Loucy (cell line): ENCODE measurements around the gene NDST3.

Experiments used
- EZH2phosphoT487 ChIP-seq: fragments of 200-600 bp; IDR thresholded peaks from 2 replicates; pipeline ENCODE4 v1.6.1; 2018; ENCODE audit warnings: antibody characterized with exemption, mild to moderate bottlenecking, moderate library complexity, borderline replicate concordance
- TF ChIP-seq, protein P1 (sequence below): fragments of 200-600 bp; sonication (generic); conservative IDR thresholded peaks from 2 replicates; pipeline ENCODE4 v1.5.1; 2014; ENCODE audit warnings: mild to moderate bottlenecking, antibody characterized with exemption, low read length

DNA sequence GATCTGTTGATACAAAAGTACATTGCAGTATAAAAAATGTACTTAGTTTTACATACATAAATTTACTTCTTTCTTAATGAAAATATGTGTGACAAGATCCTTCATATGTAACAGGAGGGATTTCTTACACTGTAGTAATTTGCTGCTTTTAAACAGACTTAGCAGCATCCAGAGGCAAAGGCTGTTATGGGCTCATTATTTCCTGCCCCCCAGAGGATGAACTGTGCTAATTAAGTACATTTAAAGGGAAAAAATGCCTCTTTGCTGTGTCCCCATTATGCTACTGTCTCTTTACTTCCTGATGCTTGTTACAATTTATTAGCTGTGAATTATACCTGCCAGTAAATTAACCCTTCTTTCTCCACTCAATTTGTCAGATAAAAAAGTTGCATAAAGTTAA lies 47.1 kb downstream of the NDST3 start:
- TF ChIP-seq, protein P1, sequence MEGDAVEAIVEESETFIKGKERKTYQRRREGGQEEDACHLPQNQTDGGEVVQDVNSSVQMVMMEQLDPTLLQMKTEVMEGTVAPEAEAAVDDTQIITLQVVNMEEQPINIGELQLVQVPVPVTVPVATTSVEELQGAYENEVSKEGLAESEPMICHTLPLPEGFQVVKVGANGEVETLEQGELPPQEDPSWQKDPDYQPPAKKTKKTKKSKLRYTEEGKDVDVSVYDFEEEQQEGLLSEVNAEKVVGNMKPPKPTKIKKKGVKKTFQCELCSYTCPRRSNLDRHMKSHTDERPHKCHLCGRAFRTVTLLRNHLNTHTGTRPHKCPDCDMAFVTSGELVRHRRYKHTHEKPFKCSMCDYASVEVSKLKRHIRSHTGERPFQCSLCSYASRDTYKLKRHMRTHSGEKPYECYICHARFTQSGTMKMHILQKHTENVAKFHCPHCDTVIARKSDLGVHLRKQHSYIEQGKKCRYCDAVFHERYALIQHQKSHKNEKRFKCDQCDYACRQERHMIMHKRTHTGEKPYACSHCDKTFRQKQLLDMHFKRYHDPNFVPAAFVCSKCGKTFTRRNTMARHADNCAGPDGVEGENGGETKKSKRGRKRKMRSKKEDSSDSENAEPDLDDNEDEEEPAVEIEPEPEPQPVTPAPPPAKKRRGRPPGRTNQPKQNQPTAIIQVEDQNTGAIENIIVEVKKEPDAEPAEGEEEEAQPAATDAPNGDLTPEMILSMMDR = peak; percentile 48
- no peak for TF ChIP-seq EZH2phosphoT487
